MV-4-11 (cell line): ENCODE data around the gene PREX1.

ENCODE experiments used
- DNase-seq: peaks from one replicate; lab custom pipeline; 2025; lab: John Stamatoyannopoulos, UW

The PREX1 gene

GRCh38 chr20:48582673-48582985 lies 245.2 kb downstream of the PREX1 start:
- DNase-seq: no peak

- no peak for DNase-seq
These were observed 246.6 kb downstream of the PREX1 start for GRCh38 chr20:48581167-48581566.

GRCh38 chr20:48578397-48579098 lies 249.3 kb downstream of the PREX1 start:
- DNase-seq: no peak

GRCh38 chr20:48577557-48577956 lies 250.2 kb downstream of the PREX1 start:
- no peak for DNase-seq

GRCh38 chr20:48574383-48574782 lies 253.4 kb downstream of the PREX1 start:
- no peak for DNase-seq
